Measurements from ENCODE around the gene COX11. TPM values are rescaled to one million over a fixed set of nuclear protein-coding genes. Genes with fewer than 3 reads are reported as not detected.

Gene COX11
- total RNA-seq: 78.0 and 89.5 TPM in 2 replicates

GRCh38 chr17:54968262-54968987 is at the start of gene COX11, which contains the start of gene STXBP4:
TSS of gene COX11 (minus strand) at chr17:54968654. CDS start at chr17:54968646, 8 bp downstream.
TSS of gene STXBP4 (plus strand) at chr17:54968765. CDS start at chr17:54986220, 17,455 bp downstream.

Other genes starting within 250 kb of the COX11 start
- gene TOM1L1, start 67.8 kb downstream of the COX11 start, total RNA-seq: 15.1 and 19.3 TPM in 2 replicates
- 17.0 and 22.7 TPM in 2 replicates for gene STXBP4, start 111 bp upstream of the COX11 start, total RNA-seq

Data from smooth muscle cell of trachea (primary cell).